ENCODE data around the gene ICAM1.

ICAM1 gene

GRCh38 chr19:10286803-10287737 is 16.1 kb downstream of the ICAM1 start, which contains the start of gene ICAM4:
Gene ICAM4, plus strand, starts transcription at chr19:10286955. Its CDS starts 58 bp downstream, at chr19:10287013.
- peak within 1 kb of the TSS; percentile 12 for H3K4me3 ChIP-seq (ENCODE audit: low read depth, low read length)
- peak; percentile 92 for DNase-seq (ENCODE audit: low read depth)
- TF ChIP-seq CTCF (conservative IDR thresholded peaks at IDR 0.05; ENCODE audit: low read depth, low read length), result no peak

- no peak for TF ChIP-seq CTCF (conservative IDR thresholded peaks at IDR 0.05; ENCODE audit: low read depth, low read length)
- DNase-seq (ENCODE audit: low read depth), result peak; percentile 80
- peak overlapping the region; percentile 60 for H3K4me3 ChIP-seq (ENCODE audit: low read depth, low read length)
Measured at GRCh38 chr19:10288662-10289166, 17.8 kb downstream of the ICAM1 start.

- peak overlapping the region; percentile 60 for H3K4me3 ChIP-seq (ENCODE audit: low read depth, low read length)
- no peak for TF ChIP-seq CTCF (conservative IDR thresholded peaks at IDR 0.05; ENCODE audit: low read depth, low read length)
- DNase-seq (ENCODE audit: low read depth), result peak; percentile 67
Measured at GRCh38 chr19:10289167-10289835, 18.4 kb downstream of the ICAM1 start.

- DNase-seq (ENCODE audit: low read depth), result peak; percentile 48
- peak within 1 kb of the TSS; percentile 60 for H3K4me3 ChIP-seq (ENCODE audit: low read depth, low read length)
- TF ChIP-seq CTCF (conservative IDR thresholded peaks at IDR 0.05; ENCODE audit: low read depth, low read length), result no peak
Measured at GRCh38 chr19:10289836-10290356, 19.0 kb downstream of the ICAM1 start, which contains the start of gene ICAM5. Gene ICAM5, plus strand, starts transcription at chr19:10289952. Its CDS starts 92 bp downstream, at chr19:10290044.

- H3K4me3 ChIP-seq (ENCODE audit: low read depth, low read length), result peak overlapping the region; percentile 60
- TF ChIP-seq CTCF (conservative IDR thresholded peaks at IDR 0.05; ENCODE audit: low read depth, low read length), result no peak
- DNase-seq (ENCODE audit: low read depth), result no peak
Measured at GRCh38 chr19:10290357-10290875, 19.5 kb downstream of the ICAM1 start.

GRCh38 chr19:10290876-10291553 is 20.1 kb downstream of the ICAM1 start:
- DNase-seq (ENCODE audit: low read depth), result peak; percentile 59
- TF ChIP-seq CTCF (conservative IDR thresholded peaks at IDR 0.05; ENCODE audit: low read depth, low read length), result no peak

More at GRCh38 chr19:10290876-10291553, 20.1 kb downstream of the ICAM1 start:
- H3K4me3 ChIP-seq (ENCODE audit: low read depth, low read length), result peak overlapping the region; percentile 60
